Thyroid gland (tissue), 4 donors: ENCODE results near the gene SZRD1. TPM values are rescaled to one million over a fixed set of nuclear protein-coding genes. Genes with fewer than 3 reads are reported as not detected.

ENCODE experiments used
- DNase-seq, 2 donors: peaks; one replicate each; pipeline ENCODE4 v3.0.0-alpha.2; 2019
- H3K27ac ChIP-seq, 3 donors: fragments of 200-600 bp; sonication (generic); 1 replicate in 2 of 3; 2 replicates in 1 of 3; pipeline ENCODE4 v1.5.1; 2016 to 2019; ENCODE audit warnings: mild to moderate bottlenecking in 1 of 3, moderate library complexity in 1 of 3
- H3K27me3 ChIP-seq: fragments of 200-600 bp; sonication (generic); one replicate; pipeline ENCODE4 v1.5.1; 2019
- H3K36me3 ChIP-seq, 2 donors: fragments of 200-600 bp; sonication (generic); one replicate each; pipeline ENCODE4 v1.5.1; 2016 to 2019
- H3K4me1 ChIP-seq, 2 donors: fragments of 200-600 bp; sonication (generic); one replicate each; pipeline ENCODE4 v1.5.1; 2017 to 2019
- H3K4me3 ChIP-seq, 3 donors: fragments of 200-600 bp; sonication (generic); replicated peaks in 1 of 3; 1 replicate in 2 of 3; 2 replicates in 1 of 3; pipeline ENCODE4 v1.5.1; 2016; ENCODE audit warnings: mild to moderate bottlenecking in 1 of 3
- H3K9me3 ChIP-seq: fragments of 200-600 bp; sonication (generic); one replicate; pipeline ENCODE4 v1.5.1; 2017
- CTCF ChIP-seq, 6 experiments: fragments of 200-600 bp in 3 of 6; fragments of 450-650 bp in 3 of 6; sonication (generic) in 3 of 6; IDR thresholded peaks; one replicate each; pipeline ENCODE4 v1.5.1; 2016 to 2019; ENCODE audit warnings: antibody characterized with exemption in 6 of 6, mild to moderate bottlenecking in 2 of 6, inconsistent platforms in 1 of 6, moderate library complexity in 1 of 6
- POLR2A ChIP-seq, 2 donors: fragments of 450-650 bp; IDR thresholded peaks; one replicate each; pipeline ENCODE4 v1.6.1; 2017; ENCODE audit warnings: antibody characterized with exemption in 2 of 2, mild to moderate bottlenecking in 2 of 2, moderate library complexity in 1 of 2
- WGBS, 2 donors: methylation state at CpG; one replicate each; pipeline ENCODE4 v1.1.5; 2017; 5-methylcytosine and 5-hydroxymethylcytosine counted together
- intact Hi-C: fragments of 100-400 bp; cut with DNase I; formaldehyde crosslinking; loops from one replicate; pipeline ENCODE4 v1.15.1; 2023
- total RNA-seq, 4 donors: library from RNA; depleted of rRNA; stranded (reverse); fragments of >200 nt; gene quantifications; one replicate each; pipeline ENCODE4 v1.2.3, GENCODE V29; 2016

The SZRD1 gene
- total RNA-seq, 4 donors from 2014 or later = 59.4 to 82.8 (median 74.4) TPM

GRCh38 chr1:16397120-16397519 lies 30.1 kb downstream of the SZRD1 start:
- H3K36me3 ChIP-seq = peaks cover 29 to 31% of the 10 kb centered on the region in 2 donors
- no peak for DNase-seq
- H3K9me3 ChIP-seq = no peaks in the 10 kb centered on the region
- peaks cover under 1 to 28% of the 10 kb centered on the region in 2 donors for H3K4me1 ChIP-seq
- H3K27ac ChIP-seq = no peak overlapping the region
- no peak overlapping the region for H3K4me3 ChIP-seq
- H3K27me3 ChIP-seq = no peaks in the 10 kb centered on the region
- intact Hi-C loops = no loop called here
- 71 to 73% methylated on average over 5 of the region's 5 CpGs for WGBS, 2 donors
- TF ChIP-seq POLR2A (IDR thresholded peaks at IDR 0.05) (no peak), CTCF (IDR thresholded peaks at IDR 0.05) (no peak)

DNA sequence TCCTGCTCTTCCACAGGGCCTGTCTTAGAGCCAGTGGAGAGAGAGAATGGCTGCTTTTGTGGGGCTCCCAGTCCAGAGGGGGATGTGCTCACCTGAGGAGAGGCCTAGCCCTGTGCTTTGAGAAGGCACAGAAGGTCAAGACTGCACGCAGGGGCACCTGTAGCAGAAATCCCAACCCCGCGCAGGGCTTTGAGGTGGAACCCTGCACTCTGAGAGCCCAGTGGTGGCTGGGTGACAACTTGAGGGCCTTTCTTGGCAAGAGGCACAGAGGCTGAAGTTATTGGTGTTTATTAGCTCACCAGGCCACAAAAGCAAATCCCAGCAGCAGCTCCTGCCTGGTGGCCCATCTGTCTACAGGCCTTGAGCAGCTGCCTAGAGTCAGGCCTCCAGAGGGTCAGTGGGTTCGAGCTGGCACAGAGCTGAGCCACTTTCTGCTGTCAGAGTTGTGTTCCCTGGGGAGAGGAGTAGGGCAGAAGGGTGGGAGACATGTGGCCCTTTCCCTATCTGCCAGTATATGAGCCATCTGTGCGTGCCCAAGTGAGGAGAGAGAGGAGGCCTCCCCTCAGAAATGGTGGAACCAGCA lies 31.4 kb downstream of the SZRD1 start:
- TF ChIP-seq CTCF (IDR thresholded peaks at IDR 0.05) = no peak
- TF ChIP-seq POLR2A (IDR thresholded peaks at IDR 0.05) = no peak
- peaks cover 0 to 16% of the 10 kb centered on the region in 2 donors for H3K4me1 ChIP-seq
- intact Hi-C loops = no loop called here
- WGBS, 2 donors = 47% methylated on average over 5 of the region's 5 CpGs; no CpG with 5 or more reads in 1 of the 2 donors
- peak; percentile 80 to 91 for DNase-seq
- no peaks in the 10 kb centered on the region for H3K9me3 ChIP-seq
- peak overlapping the region in 1 of 3 donors; percentile 68 for H3K27ac ChIP-seq
- no peak overlapping the region for H3K4me3 ChIP-seq
- no peaks in the 10 kb centered on the region for H3K27me3 ChIP-seq
- peaks cover 29 to 31% of the 10 kb centered on the region in 2 donors for H3K36me3 ChIP-seq

DNA sequence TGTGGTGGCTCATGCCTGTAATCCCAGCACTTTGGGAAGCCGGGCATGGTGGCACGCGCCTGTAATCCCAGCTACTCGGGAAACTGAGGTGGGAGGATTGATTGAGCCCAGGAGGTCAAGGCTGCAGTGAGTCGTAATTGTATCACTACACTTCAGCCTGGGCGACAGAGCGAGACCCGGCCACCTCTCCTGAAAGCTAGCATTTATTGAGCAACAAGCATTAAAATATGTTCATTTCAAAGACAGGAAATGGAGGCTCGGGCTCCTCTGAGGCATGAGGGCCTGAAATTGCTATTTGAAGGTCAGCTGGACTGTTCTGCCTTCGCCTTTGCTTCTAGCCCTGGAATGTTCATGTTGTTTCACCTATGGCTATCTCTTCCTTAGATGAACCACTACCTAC lies 35.7 kb downstream of the SZRD1 start:
- H3K27ac ChIP-seq = no peak overlapping the region
- no peak for DNase-seq
- WGBS, 2 donors = 85 to 89% methylated on average over 7 to 10 of the region's 10 CpGs
- no peak overlapping the region for H3K4me3 ChIP-seq
- no peaks in the 10 kb centered on the region for H3K9me3 ChIP-seq
- intact Hi-C loops = no loop called here
- H3K36me3 ChIP-seq = peaks cover under 1 to 4% of the 10 kb centered on the region in 2 donors
- TF ChIP-seq CTCF (IDR thresholded peaks at IDR 0.05) = no peak
- no peak for TF ChIP-seq POLR2A (IDR thresholded peaks at IDR 0.05)
- peaks cover 0 to 6% of the 10 kb centered on the region in 2 donors for H3K4me1 ChIP-seq
- H3K27me3 ChIP-seq = no peaks in the 10 kb centered on the region

DNA sequence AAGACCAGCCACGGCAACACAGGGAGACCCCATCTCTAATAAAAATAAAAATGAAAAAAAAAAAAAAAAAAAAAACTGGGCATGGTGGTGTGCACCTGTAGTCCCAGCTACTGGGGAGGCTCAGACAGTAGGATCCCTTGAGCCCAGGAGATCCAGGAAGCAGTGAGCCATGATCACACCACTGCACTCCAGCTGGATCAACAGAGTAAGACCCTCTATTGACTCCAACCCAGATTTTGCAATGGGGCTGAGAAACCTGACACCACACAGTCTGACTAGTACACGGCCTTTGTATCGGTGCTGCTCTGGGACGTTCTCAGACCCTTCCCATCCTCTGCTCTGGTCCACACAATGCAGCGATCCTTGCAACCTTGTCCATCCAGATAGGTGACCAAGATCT lies 38.4 kb downstream of the SZRD1 start:
- no peak for DNase-seq
- WGBS, 2 donors = 65 to 74% methylated on average over 4 to 5 of the region's 5 CpGs

More for the DNA sequence above, 38.4 kb downstream of the SZRD1 start:
- no peaks in the 10 kb centered on the region for H3K36me3 ChIP-seq
- TF ChIP-seq POLR2A (IDR thresholded peaks at IDR 0.05) (no peak), CTCF (IDR thresholded peaks at IDR 0.05) (no peak)
- no peak overlapping the region for H3K27ac ChIP-seq
- no peaks in the 10 kb centered on the region for H3K4me1 ChIP-seq
- intact Hi-C loops = no loop called here
- no peaks in the 10 kb centered on the region for H3K9me3 ChIP-seq
- H3K4me3 ChIP-seq = no peak overlapping the region
- no peaks in the 10 kb centered on the region for H3K27me3 ChIP-seq
